Measurements from ENCODE around the gene BTNL3. TPM values are rescaled to one million over a fixed set of nuclear protein-coding genes. Genes with fewer than 3 reads are reported as not detected.

The BTNL3 gene
- total and polyA plus RNA-seq, 9 of the 15 experiments (the other 6 are each of a cell fraction or from before 2014, with no cell fraction given): 0.03 to 0.44 (median 0.04) TPM; not detected in 4

- TF ChIP-seq RERE (CRISPR knock-in tag; IDR thresholded peaks at IDR 0.05; ENCODE audit: borderline replicate concordance): no peak
- peak; percentile 95 for TF ChIP-seq CTBP1 (IDR thresholded peaks at IDR 0.05; ENCODE audit: borderline replicate concordance)
- TF ChIP-seq NCOR1 (IDR thresholded peaks at IDR 0.05): peak; percentile 77
- no peak for TF ChIP-seq TFAM (CRISPR knock-in tag; conservative IDR thresholded peaks at IDR 0.05)
- TF ChIP-seq TCF15 (CRISPR knock-in tag; IDR thresholded peaks at IDR 0.05): no peak
- no peak; the same call in 1 of the 2 replicates for TF ChIP-seq BHLHE40 (IDR thresholded peaks at IDR 0.05; ENCODE audit: low read length)
- peak; percentile 65 for TF ChIP-seq SMAD4 (CRISPR knock-in tag; conservative IDR thresholded peaks at IDR 0.05)
- peak; percentile 73; the same call in 1 of the 2 replicates for TF ChIP-seq THAP12 (CRISPR knock-in tag; IDR thresholded peaks at IDR 0.05)
- no peak for TF ChIP-seq DMBX1 (CRISPR knock-in tag; IDR thresholded peaks at IDR 0.05; ENCODE audit: borderline replicate concordance)
- no peak for TF ChIP-seq MAFG (tag; conservative IDR thresholded peaks at IDR 0.05)
- no peak for TF ChIP-seq ZNF449 (CRISPR knock-in tag; IDR thresholded peaks at IDR 0.05)
- TF ChIP-seq OTX1 (CRISPR knock-in tag; IDR thresholded peaks at IDR 0.05): no peak
- TF ChIP-seq JUNB (CRISPR knock-in tag; conservative IDR thresholded peaks at IDR 0.05): no peak
- peak; percentile 94 for TF ChIP-seq ZEB2 (IDR thresholded peaks at IDR 0.05)
- peak; percentile 43; the same call in 1 of the 2 replicates for TF ChIP-seq JUN (IDR thresholded peaks at IDR 0.05; ENCODE audit: borderline replicate concordance, low read depth, low read length)
- no peak for TF ChIP-seq JUN (CRISPR knock-in tag; IDR thresholded peaks at IDR 0.05; ENCODE audit: borderline replicate concordance)
- no peak for TF ChIP-seq ZNF121 (CRISPR knock-in tag; conservative IDR thresholded peaks at IDR 0.05)
- TF ChIP-seq PRPF4 (IDR thresholded peaks at IDR 0.05; ENCODE audit: insufficient read depth, low read depth, low read length, poor library complexity, severe bottlenecking): no peak
- no peak for TF ChIP-seq GABPB2 (CRISPR knock-in tag; conservative IDR thresholded peaks at IDR 0.05)
Observed at GRCh38 chr5:181028032-181028819, 39.6 kb downstream of the BTNL3 start (continued).
